ENCODE data around the gene BAMBI.

The BAMBI gene

GRCh38 chr10:28676326-28676967, 874 bp upstream of the BAMBI start:
- peak; percentile 29 for DNase-seq (ENCODE audit: low spot score)

- peak; percentile 38 for DNase-seq (ENCODE audit: low spot score)
Observed at GRCh38 chr10:28677888-28678686, 766 bp downstream of the BAMBI start.

GRCh38 chr10:28678687-28679457, 1.6 kb downstream of the BAMBI start:
- DNase-seq (ENCODE audit: low spot score) = no peak

GRCh38 chr10:28679581-28680357, 2.4 kb downstream of the BAMBI start:
- no peak for DNase-seq (ENCODE audit: low spot score)

- DNase-seq (ENCODE audit: low spot score) = no peak
Observed at GRCh38 chr10:28680358-28680752, 3.0 kb downstream of the BAMBI start.

GRCh38 chr10:28681291-28681763, 4.0 kb downstream of the BAMBI start:
- DNase-seq (ENCODE audit: low spot score) = no peak

- no peak for DNase-seq (ENCODE audit: low spot score)
Observed at GRCh38 chr10:28681928-28682750, 4.8 kb downstream of the BAMBI start.

GRCh38 chr10:28684157-28684985, 7.0 kb downstream of the BAMBI start:
- no peak for DNase-seq (ENCODE audit: low spot score)

GRCh38 chr10:28684986-28685580, 7.8 kb downstream of the BAMBI start:
- no peak for DNase-seq (ENCODE audit: low spot score)

GRCh38 chr10:28685717-28686116, 8.4 kb downstream of the BAMBI start:
- DNase-seq (ENCODE audit: low spot score) = no peak

- DNase-seq (ENCODE audit: low spot score) = no peak
Observed at GRCh38 chr10:28686835-28687682, 9.7 kb downstream of the BAMBI start.

GRCh38 chr10:28687683-28688001, 10.3 kb downstream of the BAMBI start:
- no peak for DNase-seq (ENCODE audit: low spot score)

GRCh38 chr10:28690545-28690944, 13.2 kb downstream of the BAMBI start:
- no peak for DNase-seq (ENCODE audit: low spot score)

- DNase-seq (ENCODE audit: low spot score) = no peak
Observed at GRCh38 chr10:28691187-28691694, 13.9 kb downstream of the BAMBI start.

- DNase-seq (ENCODE audit: low spot score) = no peak
Observed at GRCh38 chr10:28692050-28692449, 14.7 kb downstream of the BAMBI start.

GRCh38 chr10:28694530-28694929, 17.2 kb downstream of the BAMBI start:
- DNase-seq (ENCODE audit: low spot score) = no peak

GRCh38 chr10:28698075-28698474, 20.8 kb downstream of the BAMBI start:
- DNase-seq (ENCODE audit: low spot score) = no peak

GRCh38 chr10:28704464-28705161, 27.3 kb downstream of the BAMBI start:
- DNase-seq (ENCODE audit: low spot score) = no peak

All from GM03348 (cell line).